Upper lobe of right lung (tissue), 1 donor: ENCODE measurements around the gene FAM83B. TPM values are rescaled to one million over a fixed set of nuclear protein-coding genes. Genes with fewer than 3 reads are reported as not detected.

Experiments used
- ATAC-seq: fragments of 200-7000 bp; cut with Tn5 transposase; one replicate; pipeline ENCODE4 v1.9.1; 2020; ENCODE audit warnings: mild to moderate bottlenecking, moderate library complexity
- DNase-seq: peaks from one replicate; pipeline ENCODE4 v3.0.0-alpha.2; 2020
- H3K27ac ChIP-seq: fragments of 200-600 bp; one replicate; pipeline ENCODE4 v1.8.0; 2022
- H3K27me3 ChIP-seq: fragments of 200-600 bp; one replicate; pipeline ENCODE4 v1.8.0; 2022; ENCODE audit warnings: mild to moderate bottlenecking
- H3K36me3 ChIP-seq: fragments of 200-600 bp; one replicate; pipeline ENCODE4 v1.8.0; 2022
- H3K4me1 ChIP-seq: fragments of 200-600 bp; one replicate; pipeline ENCODE4 v1.8.0; 2022
- H3K4me3 ChIP-seq: fragments of 200-600 bp; one replicate; pipeline ENCODE4 v1.8.0; 2022; ENCODE audit warnings: mild to moderate bottlenecking
- H3K9me3 ChIP-seq: fragments of 200-600 bp; one replicate; pipeline ENCODE4 v1.8.0; 2022
- CTCF ChIP-seq: fragments of 200-600 bp; IDR thresholded peaks from one replicate; pipeline ENCODE4 v1.8.0; 2022; ENCODE audit warnings: antibody characterized with exemption
- intact Hi-C: fragments of 100-400 bp; cut with DNase I; formaldehyde crosslinking; loops from one replicate; pipeline ENCODE4 v1.11.0; 2022
- total RNA-seq: library from RNA; stranded (reverse); fragmentation: NEBNext Ultra II Directional; extraction: Animal tissue kit (Norgen Biotek cat#: 25700); gene quantifications from one replicate; pipeline ENCODE4 v1.2.1, GENCODE V29; 2021
- donor health status: DM: no; HTN: yes; CAD: no; lungs with severe emphysema.

Gene FAM83B
- total RNA-seq, 1 donor from 2014 or later, result 0.20 TPM

DNA sequence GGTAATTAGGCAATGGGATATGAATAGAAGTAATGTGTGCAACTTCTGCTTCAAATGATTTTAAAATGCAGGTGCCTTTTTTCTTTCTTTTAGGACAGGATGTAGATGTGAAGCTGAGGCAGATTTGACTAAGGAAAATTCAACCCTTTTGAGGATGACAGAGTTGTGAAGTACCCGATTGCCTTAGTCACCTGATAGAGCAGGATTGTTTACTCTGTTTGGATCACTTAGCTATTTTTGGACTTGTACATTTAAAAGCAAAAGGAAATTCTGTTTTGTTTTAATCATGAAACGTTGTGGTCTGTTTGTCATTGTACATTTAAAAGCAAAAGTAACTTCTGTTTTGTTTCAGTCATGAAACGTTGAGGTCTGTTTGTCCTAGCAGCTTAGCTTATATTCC is 143.4 kb downstream of the FAM83B start:
- intact Hi-C loops, result no loop called here
- no peak for DNase-seq
- no peak for TF ChIP-seq CTCF
- Histone ChIP-seq H3K4me3 (no peak overlapping the region), H3K4me1 (no peaks in the 10 kb centered on the region), H3K36me3 (no peaks in the 10 kb centered on the region), H3K27me3 (no peaks in the 10 kb centered on the region), H3K27ac (no peak overlapping the region), H3K9me3 (no peaks in the 10 kb centered on the region)
- ATAC-seq, result no peak
